HG02981 (cell line): Measurements from ENCODE around the gene TMEM98.
"Not testable (repeated sequence)": the region's sequence is repeated elsewhere in the genome, so short reads cannot be mapped to it uniquely, and the experiment has no call there.

ENCODE experiments used
- ATAC-seq: cut with Tn5 transposase; IDR thresholded peaks from one replicate; pipeline ENCODE4 v1.9.1; 2021; ENCODE audit warnings: mild to moderate bottlenecking, moderate library complexity; ENCODE audit not compliant: unreplicated experiment

The TMEM98 gene

GRCh38 chr17:32927724-32928585 lies at the start of gene TMEM98:
TSS of gene TMEM98 (plus strand) at chr17:32928153. CDS start at chr17:32931529, 3,376 bp downstream.
- ATAC-seq: no peak

- ATAC-seq: no peak
Observed at GRCh38 chr17:32878211-32878610, 49.7 kb upstream of the TMEM98 start.

GRCh38 chr17:32879134-32879533 lies 48.8 kb upstream of the TMEM98 start:
- no peak for ATAC-seq

- no peak for ATAC-seq
Observed at GRCh38 chr17:32880671-32881453, 47.1 kb upstream of the TMEM98 start.

GRCh38 chr17:32882029-32882428 lies 45.9 kb upstream of the TMEM98 start:
- no peak for ATAC-seq

GRCh38 chr17:32882734-32883133 lies 45.2 kb upstream of the TMEM98 start:
- no peak for ATAC-seq

GRCh38 chr17:32886951-32887350 lies 41.0 kb upstream of the TMEM98 start:
- not testable (repeated sequence) for ATAC-seq

GRCh38 chr17:32887410-32887809 lies 40.5 kb upstream of the TMEM98 start:
- not testable (repeated sequence) for ATAC-seq

GRCh38 chr17:32894245-32894644 lies 33.7 kb upstream of the TMEM98 start:
- ATAC-seq: no peak

- ATAC-seq: no peak
Observed at GRCh38 chr17:32896647-32897258, 31.2 kb upstream of the TMEM98 start.

GRCh38 chr17:32899236-32900013 lies 28.5 kb upstream of the TMEM98 start:
- no peak for ATAC-seq

GRCh38 chr17:32901743-32902142 lies 26.2 kb upstream of the TMEM98 start:
- no peak for ATAC-seq

GRCh38 chr17:32903774-32904673 lies 23.9 kb upstream of the TMEM98 start:
- ATAC-seq: no peak

GRCh38 chr17:32904891-32905290 lies 23.1 kb upstream of the TMEM98 start:
- ATAC-seq: no peak

GRCh38 chr17:32907583-32907982 lies 20.4 kb upstream of the TMEM98 start:
- ATAC-seq: no peak

GRCh38 chr17:32909787-32910369 lies 18.1 kb upstream of the TMEM98 start:
- ATAC-seq: peak; percentile 63

GRCh38 chr17:32910769-32911168 lies 17.2 kb upstream of the TMEM98 start:
- no peak for ATAC-seq

GRCh38 chr17:32912218-32912897 lies 15.6 kb upstream of the TMEM98 start:
- ATAC-seq: no peak

GRCh38 chr17:32913593-32913992 lies 14.4 kb upstream of the TMEM98 start:
- ATAC-seq: no peak
